CD4-positive, alpha-beta T cell treated with Interleukin-12 subunit alpha and Interleukin-12 subunit beta, for 1 hour (primary cell): Measurements from ENCODE around the gene GALR1.

ENCODE experiments used
- DNase-seq: peaks from one replicate; pipeline ENCODE4 v3.0.0-alpha.2; 2020

Gene GALR1

GRCh38 chr18:77321823-77322805, 72.5 kb downstream of the GALR1 start:
- DNase-seq: no peak

- DNase-seq: no peak
Measured at GRCh38 chr18:77323640-77324299, 74.1 kb downstream of the GALR1 start.
